T-helper 9 cell (primary cell): Measurements from ENCODE around the gene RREB1.

Experiments
- DNase-seq: peaks from one replicate; pipeline ENCODE4 v3.0.0-alpha.2; 2020

The RREB1 gene

DNA sequence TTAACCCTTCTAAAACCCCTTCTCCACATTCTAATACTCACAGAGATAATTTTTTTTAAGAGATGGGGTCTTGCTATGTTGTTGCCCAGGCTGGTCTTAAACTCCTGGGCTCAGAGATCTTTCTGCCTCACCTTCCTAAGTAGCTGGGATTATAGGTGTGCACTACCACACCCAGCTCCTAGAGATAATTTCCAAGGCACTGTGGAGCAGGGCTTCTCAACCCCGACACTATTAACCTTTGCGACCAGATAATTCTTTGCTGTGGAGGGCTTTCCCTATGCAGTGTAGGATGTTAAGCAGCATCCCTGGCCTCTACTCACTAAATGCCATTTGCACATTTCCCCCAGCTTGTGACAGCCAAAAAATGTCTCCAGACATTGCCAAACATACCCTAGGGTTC, 8.8 kb upstream of the RREB1 start:
- DNase-seq: no peak

DNA sequence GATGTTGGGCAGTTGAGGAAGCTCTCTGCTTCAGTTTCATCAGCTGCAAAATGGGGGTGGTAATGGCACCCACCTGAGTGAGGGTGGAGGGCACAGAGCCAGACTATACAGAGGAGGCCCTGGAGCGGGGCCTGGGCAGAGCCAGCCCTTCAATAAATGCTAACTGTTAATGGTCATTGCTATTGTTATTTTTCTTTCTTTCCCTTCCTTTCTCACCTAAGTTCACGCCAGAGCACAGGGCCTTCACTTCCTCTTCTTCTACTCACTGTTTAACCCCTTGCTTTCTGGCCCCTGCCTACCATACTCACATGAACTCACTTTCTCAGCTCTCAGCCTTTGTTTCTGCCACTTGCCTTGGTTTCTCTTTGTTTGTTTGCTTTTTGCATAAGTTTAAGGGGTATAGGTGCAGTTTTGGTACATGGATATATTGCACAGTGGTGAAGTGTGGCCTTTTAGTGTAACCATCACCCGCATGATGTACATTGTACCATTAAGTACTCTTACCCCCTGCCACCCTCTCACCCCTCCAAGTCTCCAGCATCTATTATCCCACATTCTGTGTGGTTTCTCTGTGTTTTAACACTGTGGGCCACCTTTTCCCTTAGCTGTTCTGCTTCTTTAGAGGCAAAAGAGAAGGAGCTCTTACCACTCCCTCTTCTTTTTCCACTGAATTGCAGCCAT, 7.5 kb upstream of the RREB1 start:
- DNase-seq: no peak

DNA sequence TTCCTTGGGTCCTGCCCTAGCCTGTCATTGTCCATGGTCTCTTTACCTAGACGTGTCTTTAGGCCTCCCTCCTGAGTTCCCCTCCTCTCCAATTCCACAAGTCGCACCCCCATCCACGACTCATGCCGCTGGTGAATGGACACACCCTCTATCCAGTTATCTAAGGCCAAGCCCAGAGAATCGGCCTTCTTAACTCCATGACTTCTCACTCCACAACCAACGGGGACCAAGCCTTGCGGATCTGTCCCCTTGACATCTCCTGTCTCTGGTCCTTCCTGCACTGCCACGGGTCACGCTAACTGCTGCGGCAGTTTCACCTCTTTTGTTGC, 7.0 kb upstream of the RREB1 start:
- no peak for DNase-seq

DNA sequence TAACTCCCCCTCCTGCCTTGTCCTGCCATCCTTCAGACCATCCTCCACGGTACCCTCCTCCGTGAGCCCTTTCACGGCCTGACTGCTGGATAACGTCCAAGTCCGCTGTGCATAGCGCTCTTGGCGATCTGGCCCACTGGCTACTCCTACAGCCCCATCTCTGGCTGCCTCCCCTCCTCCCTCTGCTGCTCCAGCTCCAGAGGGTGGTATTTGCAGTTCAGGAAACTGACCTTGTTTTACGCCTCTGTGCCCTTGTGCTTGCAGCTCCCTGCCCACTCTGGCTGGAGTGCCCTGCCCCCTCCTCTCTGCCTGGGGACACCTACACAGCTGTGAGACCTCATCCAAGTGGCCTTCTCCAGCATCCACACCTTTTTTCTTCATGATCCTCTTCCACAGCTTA, 6.5 kb upstream of the RREB1 start:
- no peak for DNase-seq

DNA sequence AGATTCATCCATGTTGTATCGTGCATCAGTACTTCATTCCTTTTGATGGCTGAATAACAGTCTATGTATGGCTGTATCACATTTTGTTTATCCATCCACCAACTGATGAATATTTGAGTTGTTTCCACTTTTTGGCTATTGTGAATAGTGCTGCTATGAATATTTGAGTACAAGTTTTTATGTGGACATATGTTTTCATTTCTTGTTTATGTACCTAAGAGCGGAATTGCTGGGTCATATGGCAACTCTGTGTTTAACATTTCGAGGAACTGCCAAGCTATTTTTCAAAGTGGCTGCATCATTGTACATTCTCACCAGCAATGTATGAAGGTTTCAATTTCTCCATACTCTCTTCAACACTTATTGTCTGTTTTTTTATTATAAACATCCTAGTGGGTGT, 3.0 kb upstream of the RREB1 start:
- DNase-seq: no peak

DNA sequence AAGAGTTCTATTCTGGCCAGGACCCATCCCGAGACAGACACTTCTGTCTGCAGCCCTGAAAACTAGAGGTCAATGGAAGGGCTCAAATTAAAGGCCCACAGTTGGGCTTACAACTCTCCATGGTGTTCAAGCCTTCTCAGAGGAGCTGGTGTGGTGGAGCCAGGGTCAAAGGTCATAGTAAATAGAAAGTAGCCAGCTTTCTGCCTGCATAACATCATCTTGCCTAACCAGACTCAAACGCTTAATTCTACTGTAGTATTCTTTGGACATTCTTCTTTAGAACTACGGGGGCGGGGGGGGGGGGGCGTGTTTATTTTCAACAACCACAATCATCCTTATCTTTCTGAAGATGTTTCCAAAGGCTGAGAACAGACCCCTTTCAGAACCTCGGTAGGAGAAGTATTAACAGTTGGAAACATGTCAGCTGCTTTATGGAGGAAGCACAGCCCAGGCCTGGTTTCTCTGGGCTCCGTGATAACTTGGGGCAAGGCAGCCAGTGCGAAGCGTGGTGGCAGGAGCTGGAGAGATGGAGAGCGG, 1.5 kb upstream of the RREB1 start:
- DNase-seq: no peak

DNA sequence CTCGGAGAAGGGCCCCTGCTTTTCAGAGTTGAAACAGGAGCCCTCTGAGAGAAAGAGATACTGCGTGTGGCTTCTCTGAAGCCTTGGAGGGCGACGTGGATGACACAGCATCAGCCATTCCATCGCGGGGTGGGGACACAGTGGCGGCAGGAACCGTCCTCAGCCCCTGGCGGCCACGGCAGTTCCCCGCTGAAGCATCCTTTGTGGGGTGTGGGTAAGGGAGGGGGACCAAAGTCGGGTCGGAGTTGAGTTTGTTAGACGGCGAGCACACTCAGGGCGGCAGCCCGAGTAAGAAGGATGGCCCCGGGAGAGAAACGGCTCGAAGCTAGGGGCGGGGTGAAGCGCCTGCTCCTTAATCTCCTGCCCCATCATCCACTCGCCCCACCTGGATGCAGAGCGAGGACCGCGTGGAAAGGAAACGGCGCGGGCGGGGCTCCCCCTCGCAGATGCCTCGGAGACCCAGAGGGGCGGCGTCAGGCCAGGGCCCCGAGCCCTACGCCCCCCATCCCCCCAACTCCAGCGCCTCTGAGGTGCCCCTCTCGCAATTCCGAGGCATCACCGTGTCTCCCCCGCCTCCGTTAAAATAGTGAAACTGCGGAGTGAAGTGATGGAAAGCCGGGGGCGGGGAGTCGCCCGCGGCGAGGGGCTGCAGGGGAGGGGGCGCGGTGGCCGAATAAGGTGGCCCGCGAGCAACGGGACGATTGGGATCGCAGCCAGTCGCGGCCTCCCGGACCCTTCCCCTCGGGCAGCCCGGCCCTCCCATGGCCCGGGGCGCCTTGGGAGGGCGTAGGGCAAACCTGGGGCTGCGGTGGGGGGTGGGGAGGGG, 796 bp upstream of the RREB1 start:
- peak; percentile 51 for DNase-seq

DNA sequence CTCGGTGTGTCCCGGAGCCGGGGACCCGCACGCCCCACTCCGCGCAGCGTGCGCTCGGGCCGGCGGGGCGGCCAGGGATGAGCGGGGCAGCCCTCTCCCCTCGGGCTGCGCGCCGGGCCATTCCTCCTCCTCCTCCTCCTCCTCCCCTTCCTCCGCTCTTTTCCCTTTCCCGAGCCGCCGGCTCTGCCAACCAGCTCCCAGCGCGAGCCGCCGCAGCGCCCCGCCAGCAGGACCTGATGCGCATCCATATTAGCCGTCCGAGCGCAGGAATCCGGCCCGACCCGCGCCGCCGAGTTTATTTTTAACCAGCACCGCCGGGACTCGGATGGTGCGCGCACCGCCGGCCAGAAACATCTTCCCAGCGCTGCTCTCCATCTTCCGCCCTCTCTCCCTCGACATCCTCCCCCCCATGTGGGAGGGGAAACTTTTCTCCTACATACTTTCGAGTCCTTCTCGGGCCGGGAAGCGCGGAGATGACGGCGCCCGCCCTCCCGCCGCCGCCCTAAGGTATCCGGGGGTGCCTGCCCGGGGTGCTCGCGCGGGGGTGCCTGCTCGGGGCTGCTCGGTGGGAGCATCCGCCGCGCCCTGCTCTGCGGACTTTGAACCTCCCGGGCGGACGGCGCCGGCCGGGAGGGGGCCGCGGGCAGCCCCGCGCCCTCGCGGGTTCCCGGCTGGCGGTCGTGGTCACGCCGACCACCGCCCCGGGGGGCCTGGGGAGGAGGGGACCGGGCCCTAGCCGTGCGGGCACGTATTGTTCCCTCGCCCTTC, 619 bp downstream of the RREB1 start:
- DNase-seq: peak; percentile 31

DNA sequence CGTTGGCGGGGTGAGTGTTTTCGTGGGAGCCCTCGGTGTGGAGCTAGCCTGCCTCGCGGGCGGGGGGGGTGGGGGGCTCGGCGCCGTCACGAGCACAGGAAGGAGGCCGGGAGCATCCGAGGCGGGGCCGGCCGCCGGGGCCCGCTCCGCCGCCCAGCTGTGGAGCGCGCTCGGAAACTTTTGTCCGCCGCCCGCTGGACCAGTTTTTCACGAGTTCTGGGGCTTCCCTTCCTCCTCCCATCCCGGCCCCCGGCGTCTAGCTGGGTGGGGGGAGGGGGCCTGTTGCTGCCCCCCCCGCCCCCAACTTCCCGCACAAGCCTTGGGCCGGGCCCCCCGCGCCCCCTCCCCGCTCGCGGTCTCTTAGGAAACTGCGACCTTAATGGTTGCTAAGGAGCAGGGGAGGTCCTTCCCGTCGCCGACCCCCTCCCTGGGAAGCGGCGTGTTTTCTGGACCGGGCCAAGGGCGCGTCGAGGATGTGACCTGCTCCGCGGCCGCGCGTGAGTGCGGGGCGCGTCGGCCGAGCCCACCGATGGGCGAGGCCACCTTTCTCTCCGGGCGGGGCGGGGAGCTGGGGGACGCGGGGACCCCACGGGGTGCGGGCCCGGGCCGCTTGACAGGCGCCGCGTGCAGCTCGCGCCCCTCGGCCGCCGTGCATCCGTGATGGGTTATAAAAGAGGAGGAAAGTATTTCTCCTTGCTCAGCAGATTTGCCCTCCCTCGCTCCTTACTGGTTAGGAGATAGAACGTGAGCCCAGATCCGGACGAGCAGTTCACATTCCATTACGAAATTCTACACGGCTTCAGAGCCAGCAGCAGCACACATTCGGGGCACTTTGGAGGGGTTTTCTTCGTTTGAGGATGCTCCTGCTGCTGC, 1.4 kb downstream of the RREB1 start:
- peak; percentile 16 for DNase-seq

DNA sequence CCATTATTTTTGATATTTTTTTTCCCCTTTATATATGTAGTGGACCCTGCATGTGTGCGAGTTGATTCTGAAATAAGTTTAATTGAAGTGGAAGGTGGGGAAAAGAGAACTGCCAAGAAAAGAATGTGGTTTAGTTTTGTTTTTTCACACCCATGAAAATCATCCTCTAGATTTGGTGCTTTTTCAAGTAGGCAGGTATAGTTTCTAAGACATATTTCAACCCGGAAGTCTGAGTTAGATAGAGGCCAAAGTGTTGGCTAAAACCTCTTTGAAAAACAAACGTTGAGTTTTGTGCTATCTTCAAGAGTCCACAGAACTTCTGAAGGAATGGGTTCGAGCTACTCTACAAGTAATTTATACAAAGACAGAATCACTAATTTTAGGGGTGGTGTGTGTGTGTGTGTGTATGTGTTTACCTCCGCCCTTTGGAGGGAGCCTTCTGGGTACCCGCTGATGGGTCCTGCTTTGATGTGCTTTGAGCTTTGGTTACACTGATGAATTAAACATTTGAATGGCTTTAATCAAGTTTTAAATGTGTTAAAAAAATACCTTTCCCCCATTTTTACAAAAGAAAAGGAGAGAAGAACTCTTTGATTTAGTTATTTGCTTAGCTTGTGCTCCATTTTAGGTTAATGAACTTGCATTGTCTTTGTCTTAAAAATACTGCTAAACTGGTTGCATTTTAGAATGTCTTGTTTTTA, 2.5 kb downstream of the RREB1 start:
- DNase-seq: no peak

DNA sequence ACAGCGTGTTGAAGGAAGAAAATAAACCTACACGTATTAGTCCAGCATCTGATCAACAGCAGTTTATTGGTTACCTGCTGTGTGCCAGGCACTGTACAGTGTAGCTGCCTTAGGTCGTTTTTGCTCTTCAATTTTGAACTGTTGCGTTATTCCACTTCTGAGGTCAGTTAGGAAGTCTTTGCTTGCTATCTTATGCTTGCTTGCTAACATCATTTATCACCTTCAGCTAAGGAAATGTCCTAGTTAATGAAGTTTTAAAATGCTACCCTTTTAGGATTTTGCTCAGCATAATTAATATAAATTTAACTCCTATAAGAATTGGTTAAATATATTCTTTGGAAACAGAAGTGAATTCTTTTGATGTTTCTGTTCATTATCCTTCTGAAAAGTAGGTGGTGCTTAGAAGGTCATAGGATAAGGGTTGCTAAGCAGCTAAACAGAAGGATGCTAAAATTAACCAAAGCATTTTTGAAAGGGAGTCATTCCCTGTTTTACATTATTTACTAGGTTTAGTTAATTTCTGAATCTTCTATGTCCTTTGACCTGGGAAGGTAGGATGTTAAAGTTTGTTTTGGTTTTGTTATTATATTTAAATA, 3.4 kb downstream of the RREB1 start:
- no peak for DNase-seq

DNA sequence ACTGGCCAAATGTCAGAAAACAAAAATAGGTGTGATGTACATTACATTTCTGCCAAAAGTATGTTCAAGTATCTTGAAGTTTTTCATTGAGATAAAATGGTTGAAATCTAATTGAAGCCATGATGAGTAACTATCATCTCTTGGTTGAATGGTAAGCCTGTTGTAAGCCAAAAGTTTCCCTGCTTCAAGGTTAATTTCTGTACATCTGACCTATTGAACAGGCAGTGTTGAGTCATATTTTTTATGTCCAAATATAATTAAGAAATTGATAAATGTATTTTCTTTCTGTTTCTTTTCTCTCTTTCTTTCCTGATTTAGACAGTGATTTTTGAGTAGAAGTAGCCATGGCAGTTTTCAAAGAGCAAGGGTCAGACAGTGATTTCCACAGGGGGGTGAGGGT, 4.4 kb downstream of the RREB1 start:
- DNase-seq: no peak

DNA sequence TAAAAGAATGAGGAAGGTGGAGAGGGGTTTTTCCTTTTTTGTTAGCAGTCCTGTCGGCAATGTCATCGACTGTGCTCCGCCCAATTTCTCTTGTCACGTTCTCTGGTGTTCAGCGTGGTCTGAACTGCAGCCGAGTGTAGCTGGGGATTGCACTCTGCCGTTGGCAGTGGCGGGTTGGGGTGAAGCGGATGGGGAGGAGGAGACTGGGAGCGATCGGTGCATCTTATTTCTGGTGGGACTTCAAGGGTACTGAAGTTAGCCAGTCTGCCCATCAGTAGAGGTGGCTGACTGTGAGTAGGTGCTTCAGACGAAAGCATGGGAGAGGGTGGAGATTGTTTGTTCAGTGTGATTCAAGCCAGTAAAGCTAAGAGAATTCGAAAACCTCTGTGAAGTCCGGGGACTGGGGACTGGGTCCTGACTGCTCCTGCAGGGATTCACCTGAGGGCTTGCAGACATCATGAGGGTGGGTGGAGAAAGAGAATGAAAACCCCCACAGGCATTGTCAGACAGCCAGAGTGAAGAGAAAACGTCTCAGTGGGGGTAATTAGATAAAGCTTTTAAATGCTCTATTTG, 5.1 kb downstream of the RREB1 start:
- no peak for DNase-seq

DNA sequence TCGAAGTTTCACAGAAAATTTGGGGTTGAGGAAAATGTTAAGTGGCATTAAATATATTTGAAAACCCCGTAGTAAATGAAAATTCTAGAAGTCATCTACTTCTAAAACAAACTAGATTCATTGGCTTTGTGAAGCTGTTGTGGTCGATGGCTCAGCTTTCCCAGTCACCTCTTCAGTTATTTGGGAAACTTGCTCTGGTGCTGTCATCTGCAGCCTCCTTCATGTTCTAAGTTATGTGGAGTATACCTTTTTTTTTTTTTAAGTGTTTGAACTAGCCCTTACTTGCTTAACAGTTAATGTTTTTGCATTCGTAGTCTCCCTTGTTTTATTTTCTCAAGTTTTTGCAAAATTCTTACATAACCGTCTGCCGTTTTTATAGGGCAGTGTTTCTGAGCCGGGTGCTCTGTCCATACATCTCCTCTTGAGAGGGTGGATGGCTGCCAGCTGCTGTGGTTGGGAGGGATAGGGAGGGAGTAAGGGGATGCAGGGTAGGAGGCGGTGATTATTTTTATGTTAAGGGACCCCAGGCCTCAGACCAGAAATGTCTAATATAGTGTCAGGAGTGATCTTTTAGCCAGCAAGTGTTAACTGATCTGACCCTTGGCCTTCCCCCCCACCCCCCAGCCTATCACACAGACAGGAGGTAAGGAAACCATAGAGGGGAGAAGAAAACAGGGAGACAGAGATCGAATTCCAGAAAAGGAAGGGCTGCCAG, 7.1 kb downstream of the RREB1 start:
- DNase-seq: no peak

DNA sequence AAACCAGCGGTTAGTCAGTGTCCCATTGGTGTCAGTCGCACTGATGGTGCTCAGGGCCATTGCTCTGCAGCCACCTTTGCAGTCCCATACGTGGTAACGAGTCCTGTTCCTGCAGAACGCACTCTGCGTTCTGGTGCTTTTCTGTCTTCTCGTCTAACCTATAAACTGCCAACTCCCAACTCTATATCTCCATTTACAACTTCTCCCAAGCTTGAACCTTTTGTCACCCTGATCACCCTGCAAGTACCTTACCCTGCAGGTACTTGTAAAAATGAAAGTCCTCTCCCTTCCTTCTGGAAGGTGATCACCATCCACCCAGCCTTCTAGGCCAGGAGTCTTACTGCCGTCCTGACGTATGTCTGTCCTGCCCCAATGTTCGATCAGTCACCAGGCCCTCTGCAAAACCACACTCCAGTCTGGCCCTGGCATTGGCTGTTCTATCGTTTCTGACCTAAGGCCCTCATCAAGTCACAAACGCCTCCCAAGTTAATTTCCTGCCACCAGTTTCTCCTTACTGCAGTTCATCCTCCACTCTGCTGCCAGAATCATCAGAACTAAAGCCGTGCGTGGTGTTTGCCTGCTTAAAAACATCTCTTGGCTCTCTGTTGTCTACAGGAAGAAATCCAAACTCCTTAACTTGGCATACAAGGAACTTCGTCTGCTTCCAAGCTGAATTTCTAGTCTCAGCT, 7.9 kb downstream of the RREB1 start:
- no peak for DNase-seq

DNA sequence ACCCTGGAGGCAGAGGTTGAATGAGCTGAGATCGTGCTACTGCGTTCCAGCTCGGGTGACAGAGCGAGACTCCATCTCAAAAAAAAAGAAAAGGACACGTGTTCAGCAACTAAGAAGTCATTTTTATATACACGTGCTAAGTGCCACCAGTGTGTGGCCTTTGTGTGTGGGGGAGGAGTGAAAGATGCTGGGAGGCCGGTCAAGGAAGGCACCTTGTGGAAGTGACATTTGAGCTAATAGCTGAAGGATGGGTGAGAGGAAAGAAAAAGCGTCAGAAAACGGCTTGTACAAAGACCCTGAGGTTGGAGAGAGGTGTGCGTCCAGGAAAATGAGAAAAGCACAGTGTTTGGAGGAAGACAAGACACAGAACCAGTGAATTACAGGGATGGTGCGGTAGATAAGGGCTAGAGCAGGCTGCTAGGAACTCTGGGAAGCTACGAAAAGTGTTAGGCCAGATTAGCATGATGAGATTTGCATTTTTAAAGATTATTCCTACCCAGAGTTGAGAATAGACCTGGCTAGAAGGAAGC, 11.6 kb downstream of the RREB1 start:
- no peak for DNase-seq

DNA sequence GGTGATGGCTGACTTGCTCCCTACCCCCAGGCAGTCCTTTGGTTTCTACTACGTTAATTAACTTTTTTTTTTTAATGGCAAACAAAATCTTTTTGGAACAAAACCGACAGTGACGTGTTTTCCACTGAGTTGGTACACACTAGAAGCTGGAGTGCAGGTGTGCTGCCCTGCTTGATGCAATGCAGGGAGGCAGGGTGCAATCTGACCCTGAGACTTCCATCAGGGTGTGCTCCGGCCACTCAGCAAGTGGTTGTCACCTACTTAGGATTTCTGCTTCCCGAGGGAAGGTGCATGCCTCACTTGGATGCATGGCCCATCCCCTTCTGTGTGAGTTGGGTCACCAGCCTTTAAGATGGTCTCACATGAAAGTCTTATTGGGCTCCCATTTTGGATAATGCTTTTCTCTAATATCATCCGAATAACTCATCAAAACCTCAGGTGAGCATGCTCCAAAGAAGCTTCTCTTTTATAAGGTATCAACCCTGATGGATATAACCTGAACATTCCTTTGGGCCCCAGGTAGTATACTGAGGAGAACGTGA, 14.0 kb downstream of the RREB1 start:
- DNase-seq: no peak

DNA sequence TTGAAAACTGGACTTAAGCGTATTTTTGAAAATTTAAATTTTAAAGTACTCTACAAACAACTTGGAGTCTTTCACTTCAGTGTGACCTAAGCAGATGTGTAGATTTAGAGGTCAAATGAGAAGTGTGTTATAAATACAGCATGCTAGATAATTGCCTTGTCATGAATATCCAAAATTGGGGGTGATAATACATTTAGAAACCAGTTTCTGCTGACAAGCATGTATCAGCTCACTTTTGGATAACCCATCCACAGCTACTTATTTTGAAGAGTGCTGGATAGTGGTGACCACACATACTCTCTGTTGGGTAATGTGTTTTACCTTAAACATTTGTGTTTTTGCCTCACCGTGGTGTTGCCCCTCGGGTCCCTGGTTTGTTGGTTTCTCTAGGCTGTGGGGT, 14.9 kb downstream of the RREB1 start:
- no peak for DNase-seq

DNA sequence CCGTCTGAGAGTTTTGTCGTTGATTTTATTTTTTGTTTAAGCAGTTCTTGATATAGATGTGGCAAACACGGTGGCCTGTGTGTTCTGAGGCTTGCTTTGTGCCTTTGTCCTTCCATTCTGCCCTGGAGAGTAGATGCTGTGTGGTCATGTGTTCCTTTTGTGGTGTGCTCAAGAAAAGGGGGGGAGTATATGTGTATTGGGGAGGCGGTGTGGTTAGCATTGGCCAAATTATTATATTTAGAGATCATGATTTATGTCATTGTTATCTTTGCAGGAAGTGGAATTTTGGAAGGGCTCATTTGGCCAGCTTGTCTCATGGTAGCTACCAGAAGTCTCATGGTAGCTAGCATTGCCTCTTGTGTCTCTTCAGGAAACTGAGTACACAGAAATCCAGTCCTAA, 16.4 kb downstream of the RREB1 start:
- no peak for DNase-seq
